ENCODE results near the gene RECQL. TPM values are rescaled to one million over a fixed set of nuclear protein-coding genes. Genes with fewer than 3 reads are reported as not detected.

The RECQL gene
- total and polyA plus RNA-seq, 2 of the 8 experiments (the other 6 are each of a cell fraction or from before 2014, with no cell fraction given), result 8.1 to 40.3 TPM

DNA sequence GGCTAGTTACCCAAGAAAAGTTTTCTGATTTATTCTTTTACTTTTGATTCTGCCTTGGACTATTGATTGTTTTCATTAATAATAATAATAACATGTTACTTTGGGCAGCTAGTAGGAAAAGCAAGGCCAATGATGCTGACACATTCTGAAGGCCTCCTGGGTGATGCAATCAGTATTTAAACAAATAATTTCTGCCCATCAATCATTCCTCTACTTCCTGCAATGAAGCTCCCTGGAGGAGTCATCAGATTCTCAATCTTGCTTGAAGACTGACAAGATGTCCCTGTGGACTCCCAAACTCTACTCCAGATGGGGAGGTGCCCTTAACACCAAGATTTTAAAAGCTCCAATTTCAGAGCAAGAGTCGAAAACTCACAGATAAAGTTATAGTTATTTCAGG is 24.6 kb upstream of the RECQL start, which contains the start of gene SPX:
Gene SPX, plus strand, starts transcription at position 244 of the 400 bp plus-strand sequence. CDS start 177 bp downstream, outside the sequence.
- H2BK20ac ChIP-seq (ENCODE audit: low read length), result no peak within 1 kb of the TSS
- no peaks in the 10 kb centered on the region for H3K9me3 ChIP-seq (ENCODE audit: insufficient read depth in 2 of 2, low read depth in 1 of 2, low read length in 1 of 2)
- DNase-seq (ENCODE audit: low read depth in 1 of 2, low spot score in 2 of 2), result no peak
- no peaks in the 10 kb centered on the region for H4K20me1 ChIP-seq (replicated peaks in 1 of 2; ENCODE audit: control insufficient read depth in 1 of 2, insufficient read depth in 2 of 2, low read length in 2 of 2)
- H2BK15ac ChIP-seq (ENCODE audit: low read length), result no peak within 1 kb of the TSS
- peak within 1 kb of the TSS; percentile 51 to 75 (median 62) for H3K4me3 ChIP-seq (ENCODE audit: extremely low read depth in 1 of 4, insufficient read depth in 2 of 4, low read depth in 3 of 4, low read length in 4 of 4)
- no peak within 1 kb of the TSS for H2BK120ac ChIP-seq (replicated peaks; ENCODE audit: low read depth, low read length)
- no peaks in the 10 kb centered on the region for H3K36me3 ChIP-seq (ENCODE audit: control insufficient read depth in 2 of 4, insufficient read depth in 4 of 4, low read length in 3 of 4)
- 100% methylated on average over 1 of the region's 1 CpG; no CpG with 5 or more reads in 1 of the 2 experiments for WGBS, 2 experiments (ENCODE audit: extremely low coverage in 1 of 2, insufficient coverage in 1 of 2, insufficient read length in 1 of 2, insufficient replicate concordance in 2 of 2, low coverage in 1 of 2, low lambda C conversion rate in 2 of 2, missing lambda C conversion rate in 1 of 2)
- peak within 1 kb of the TSS; percentile 54 for H2AFZ ChIP-seq (ENCODE audit: low read length)
- H3K23me2 ChIP-seq (ENCODE audit: low read depth, low read length), result peaks cover 6% of the 10 kb centered on the region; the same call in 1 of the 2 replicates
- no peak within 1 kb of the TSS for H4K5ac ChIP-seq (ENCODE audit: insufficient read length, low read depth, low read length)
- H2BK5ac ChIP-seq (ENCODE audit: low read depth, low read length), result no peak within 1 kb of the TSS
- H3K4ac ChIP-seq (replicated peaks; ENCODE audit: insufficient read length, low read depth, low read length), result no peak within 1 kb of the TSS
- H3K27ac ChIP-seq (ENCODE audit: low read depth, low read length), result no peak within 1 kb of the TSS
- peak within 1 kb of the TSS in 2 of 4 experiments; percentile 25 to 30; a peak in 3 of 7 replicates for H3K9ac ChIP-seq (replicated peaks in 1 of 4; ENCODE audit: extremely low read depth in 1 of 4, low read depth in 3 of 4, low read length in 3 of 4)
- no peak within 1 kb of the TSS for H4K8ac ChIP-seq (ENCODE audit: extremely low read depth, insufficient read depth, low read length)
- H3K23ac ChIP-seq (ENCODE audit: insufficient read length), result no peak within 1 kb of the TSS
- no peak within 1 kb of the TSS for H3K18ac ChIP-seq (ENCODE audit: extremely low read depth, low read length)
- peaks cover 0 to 4% (median 0%) of the 10 kb centered on the region in 4 experiments; a peak in 1 of 7 replicates for H3K4me1 ChIP-seq (replicated peaks in 1 of 4; ENCODE audit: control insufficient read depth in 3 of 4, insufficient read depth in 4 of 4, low read length in 3 of 4)
- H2AK5ac ChIP-seq (ENCODE audit: low read depth, low read length), result no peak within 1 kb of the TSS
- peak within 1 kb of the TSS; percentile 67 to 86 for H3K4me2 ChIP-seq (ENCODE audit: insufficient read depth in 1 of 2, low read depth in 2 of 2, low read length in 2 of 2)
- peaks cover 0 to 16% (median 9%) of the 10 kb centered on the region in 4 experiments; a peak in 5 of 7 replicates for H3K27me3 ChIP-seq (replicated peaks in 1 of 4; ENCODE audit: control insufficient read depth in 3 of 4, extremely low read depth in 1 of 4, insufficient read depth in 3 of 4, low read length in 3 of 4)
- H3K79me2 ChIP-seq (ENCODE audit: control insufficient read depth in 1 of 2, insufficient read depth in 2 of 2, low read length in 2 of 2), result no peaks in the 10 kb centered on the region
- FAIRE-seq, result no peak
- no peak within 1 kb of the TSS for H3K14ac ChIP-seq (ENCODE audit: insufficient read length)
- TF ChIP-seq CEBPB (IDR thresholded peaks at IDR 0.05; ENCODE audit: low read depth, low read length), result 0 out of 2 replicates have a peak, but pooled peaks have one; percentile 15
- no peak for TF ChIP-seq SUZ12 (IDR thresholded peaks at IDR 0.05; ENCODE audit: low read length)
- no peak within 1 kb of the TSS for H3K56ac ChIP-seq (replicated peaks; ENCODE audit: insufficient read length, low read depth, low read length)
- no peaks in the 10 kb centered on the region for H3K79me1 ChIP-seq (ENCODE audit: low read depth, low read length)
- H4K91ac ChIP-seq (replicated peaks; ENCODE audit: insufficient read length, low read length), result no peak within 1 kb of the TSS
- ChIA-PET CTCF (ENCODE audit: partially characterized antibody) (no interaction called here), POLR2A (ENCODE audit: partially characterized antibody) (interaction anchor here (1.4 to 2.8 kb wide), 4 partner anchors 25 to 132 kb away, joined by 3 to 18 read pairs (median 7); partner anchors contain the start of genes GOLT1B and RECQL)
- H2BK12ac ChIP-seq (ENCODE audit: low read depth, low read length), result no peak within 1 kb of the TSS

Measured in H1 (cell line).